ENCODE results near the gene SSC5D. TPM values are rescaled to one million over a fixed set of nuclear protein-coding genes. Genes with fewer than 3 reads are reported as not detected.

The SSC5D gene
- 0.31 TPM in 1 of 2 replicates, not detected in the other for total RNA-seq

GRCh38 chr19:55487924-55488687 lies at the start of gene SSC5D:
SSC5D (plus strand) TSS chr19:55488436; CDS start chr19:55488590, 154 bp downstream.

GRCh38 chr19:55443045-55443823 lies 45.0 kb upstream of the SSC5D start, which contains the start of gene SHISA7:
SHISA7 (minus strand) TSS chr19:55443300; CDS start chr19:55442863, 437 bp downstream.

GRCh38 chr19:55461259-55461973 lies 26.8 kb upstream of the SSC5D start, which contains the start of gene ISOC2:
ISOC2 (minus strand) TSS chr19:55461642; CDS start chr19:55456486, 5,156 bp downstream.

GRCh38 chr19:55464662-55465054 lies 23.6 kb upstream of the SSC5D start, which contains the start of gene C19orf85:
C19orf85 (minus strand) TSS chr19:55464751; CDS start chr19:55464554, 197 bp downstream.

GRCh38 chr19:55476100-55476775 lies 12.0 kb upstream of the SSC5D start, which contains the start of gene ZNF628:
ZNF628 (plus strand) TSS chr19:55476617; CDS start chr19:55479911, 3,294 bp downstream.

DNA sequence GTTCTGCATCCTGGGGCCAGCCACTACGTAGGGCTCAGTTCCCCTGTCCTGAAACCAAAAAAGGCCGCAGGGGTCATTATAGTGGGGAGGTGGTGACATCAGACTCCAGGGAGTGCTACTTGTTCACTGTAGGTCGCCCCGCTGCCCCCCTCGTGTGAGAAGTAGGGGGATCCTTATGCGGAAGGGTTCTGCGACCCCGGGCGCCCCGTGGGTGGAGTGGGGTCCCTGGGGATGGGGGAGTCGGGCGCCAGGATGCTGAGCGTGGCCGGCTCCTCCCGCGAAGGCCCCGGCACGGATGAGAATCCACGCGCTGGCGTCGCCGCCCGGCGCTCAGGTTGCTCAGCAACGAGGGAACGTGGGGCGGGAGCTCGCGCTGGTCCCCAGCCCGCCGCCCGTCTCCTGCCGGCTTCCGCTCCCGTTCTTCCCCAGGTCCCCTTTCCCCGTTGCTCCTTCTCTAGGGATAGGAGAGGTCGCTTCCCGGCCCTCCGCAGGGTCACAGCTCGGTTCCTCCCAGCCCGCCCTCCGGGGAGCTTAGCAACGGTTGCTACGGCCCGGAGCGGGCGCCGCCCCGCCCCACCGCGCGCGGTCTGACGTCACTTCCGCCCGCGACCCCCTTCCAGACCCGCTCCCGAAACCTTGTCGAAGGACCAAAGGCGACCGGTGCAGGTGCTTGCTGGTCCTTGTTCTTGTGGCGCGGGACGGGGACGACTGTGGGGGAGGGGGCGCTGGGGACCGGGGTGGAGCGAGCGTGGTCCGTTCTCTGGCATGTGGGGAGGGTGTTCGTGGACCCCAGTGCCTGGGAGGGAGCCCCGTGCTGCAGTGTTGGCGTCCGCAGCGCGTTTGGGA lies 3.4 kb upstream of the SSC5D start, which contains the start of gene NAT14:
TSS of gene NAT14 (plus strand) at position 596 of the 846 bp plus-strand sequence. CDS start 521 bp downstream, outside the sequence.

GRCh38 chr19:55536951-55537740 lies 48.9 kb downstream of the SSC5D start, which contains the start of gene SBK2:
SBK2 (minus strand) TSS chr19:55537133; CDS start chr19:55536294, 839 bp downstream.

DNA sequence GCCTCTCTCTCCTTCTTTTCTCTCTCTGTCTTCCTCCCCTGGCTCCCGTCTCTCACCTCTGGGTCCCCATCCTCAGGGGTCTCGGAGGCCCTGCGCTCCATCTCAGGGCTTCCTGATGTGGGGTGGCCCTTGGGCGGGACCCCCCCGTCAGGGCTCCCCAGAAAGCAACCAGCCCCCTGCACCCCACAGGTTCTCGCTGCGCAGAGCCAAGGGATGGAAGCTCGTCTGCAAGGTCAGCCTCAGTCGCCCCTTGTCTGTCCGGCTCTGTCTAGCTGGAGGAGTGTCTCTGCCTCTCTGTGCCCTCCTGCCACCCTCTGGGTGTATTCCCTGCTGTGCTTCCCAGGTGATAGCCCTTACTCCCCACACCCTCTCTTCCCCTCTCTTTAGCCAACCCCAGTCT lies 57.2 kb downstream of the SSC5D start, which contains the start of gene SBK3:
TSS of gene SBK3 (minus strand) at position 101 of the 400 bp plus-strand sequence. CDS start at position 101, 0 bp downstream.

Other genes with a start within 250 kb of the SSC5D start
- gene PPP6R1, start 229.4 kb upstream of the SSC5D start, total RNA-seq = 33.8 and 38.8 TPM in 2 replicates
- 41.6 and 79.3 TPM in 2 replicates for gene HSPBP1, start 208.3 kb upstream of the SSC5D start, total RNA-seq
- gene BRSK1, start 204.4 kb upstream of the SSC5D start, total RNA-seq = 1.7 and 2.3 TPM in 2 replicates
- not detected in 2 replicates for gene TMEM150B, start 163.1 kb upstream of the SSC5D start, total RNA-seq
- gene KMT5C, start 148.6 kb upstream of the SSC5D start, total RNA-seq = 6.9 and 11.9 TPM in 2 replicates
- 0.42 and 0.55 TPM in 2 replicates for gene COX6B2, start 133.7 kb upstream of the SSC5D start, total RNA-seq
- not detected in 2 replicates for gene GARIN5B, start 125.2 kb upstream of the SSC5D start, total RNA-seq
- gene IL11, start 118.0 kb upstream of the SSC5D start, total RNA-seq = 2.9 and 7.0 TPM in 2 replicates
- gene TMEM190, start 111.6 kb upstream of the SSC5D start, total RNA-seq = not detected in 2 replicates
- 11.9 and 16.4 TPM in 2 replicates for gene TMEM238, start 104.1 kb upstream of the SSC5D start, total RNA-seq
- gene RPL28, start 102.5 kb upstream of the SSC5D start, total RNA-seq = 297 and 300 TPM in 2 replicates
- 107 and 271 TPM in 2 replicates for gene UBE2S, start 80.6 kb upstream of the SSC5D start, total RNA-seq
- not detected in 2 replicates for gene SHISA7, start 45.1 kb upstream of the SSC5D start, total RNA-seq
- gene ISOC2, start 26.8 kb upstream of the SSC5D start, total RNA-seq = 132 and 147 TPM in 2 replicates
- gene C19orf85, start 23.7 kb upstream of the SSC5D start, total RNA-seq = not detected in 2 replicates
- 8.6 and 15.3 TPM in 2 replicates for gene ZNF628, start 11.8 kb upstream of the SSC5D start, total RNA-seq
- gene NAT14, start 3.2 kb upstream of the SSC5D start, total RNA-seq = 12.7 and 16.3 TPM in 2 replicates
- not detected in 2 replicates for gene SBK2, start 48.7 kb downstream of the SSC5D start, total RNA-seq
- not detected in 2 replicates for gene SBK3, start 57.1 kb downstream of the SSC5D start, total RNA-seq
- 4.7 and 6.6 TPM in 2 replicates for gene ZNF579, start 92.4 kb downstream of the SSC5D start, total RNA-seq
- 6.9 and 7.9 TPM in 2 replicates for gene FIZ1, start 111.1 kb downstream of the SSC5D start, total RNA-seq
- 20.2 and 24.9 TPM in 2 replicates for gene ZNF524, start 111.9 kb downstream of the SSC5D start, total RNA-seq
- gene ZNF865, start 117.2 kb downstream of the SSC5D start, total RNA-seq = 2.7 and 3.7 TPM in 2 replicates
- 2.3 and 3.2 TPM in 2 replicates for gene ZNF784, start 136.1 kb downstream of the SSC5D start, total RNA-seq
- 8.0 and 8.3 TPM in 2 replicates for gene ZNF580, start 152.6 kb downstream of the SSC5D start, total RNA-seq
- 20.5 and 40.1 TPM in 2 replicates for gene ZNF581, start 155.2 kb downstream of the SSC5D start, total RNA-seq
- gene CCDC106, start 159.8 kb downstream of the SSC5D start, total RNA-seq = 7.1 and 7.3 TPM in 2 replicates
- gene U2AF2, start 166.6 kb downstream of the SSC5D start, total RNA-seq = 96.4 and 163 TPM in 2 replicates
- 107 and 117 TPM in 2 replicates for gene EPN1, start 186.8 kb downstream of the SSC5D start, total RNA-seq
- gene NLRP9, start 250.0 kb downstream of the SSC5D start, total RNA-seq = not detected in 2 replicates